Activated CD8-positive, alpha-beta T cell treated with anti-CD3 and anti-CD28 coated beads for 36 hours (primary cell): ENCODE measurements around the gene ERBIN. TPM values are rescaled to one million over a fixed set of nuclear protein-coding genes. Genes with fewer than 3 reads are reported as not detected.

ENCODE experiments used
- ATAC-seq: fragments of 200-7000 bp; cut with Tn5 transposase; one replicate; pipeline ENCODE4 v1.10.0; 2021; ENCODE audit warnings: mild to moderate bottlenecking, moderate library complexity
- CTCF ChIA-PET: fragments of 350-600 bp; sonication (Branson Sonifier 250); formaldehyde crosslinking; loops from one replicate; lab custom pipeline; 2021; ENCODE audit warnings: antibody characterized with exemption; lab: Charles Lee
- POLR2A ChIA-PET: fragments of 350-600 bp; sonication (Branson Sonifier 250); formaldehyde crosslinking; loops from one replicate; lab custom pipeline; 2021; ENCODE audit warnings: antibody characterized with exemption; lab: Charles Lee
- DNase-seq: peaks from one replicate; pipeline ENCODE4 v3.0.0-alpha.2; 2020
- H3K27ac Mint-ChIP-seq: one replicate; pipeline ENCODE4 v1.8.0; 2021; ENCODE audit warnings: mild to moderate bottlenecking, mixed read lengths
- H3K27me3 Mint-ChIP-seq: one replicate; pipeline ENCODE4 v1.8.0; 2021; ENCODE audit warnings: mixed read lengths
- H3K36me3 Mint-ChIP-seq: one replicate; pipeline ENCODE4 v1.8.0; 2021; ENCODE audit warnings: low read depth, mixed read lengths
- H3K4me1 Mint-ChIP-seq: one replicate; pipeline ENCODE4 v1.8.0; 2021; ENCODE audit warnings: low read depth, mixed read lengths
- H3K4me3 Mint-ChIP-seq: one replicate; pipeline ENCODE4 v1.8.0; 2021; ENCODE audit warnings: mild to moderate bottlenecking, moderate library complexity, mixed read lengths
- H3K9me3 Mint-ChIP-seq: one replicate; pipeline ENCODE4 v1.8.0; 2021; ENCODE audit warnings: mixed read lengths
- CTCF ChIP-seq: fragments of 200-600 bp; IDR thresholded peaks from one replicate; pipeline ENCODE4 v1.8.0; 2022; ENCODE audit warnings: antibody characterized with exemption, mild to moderate bottlenecking
- intact Hi-C: fragments of 100-400 bp; cut with micrococcal nuclease; formaldehyde crosslinking; loops from one replicate; pipeline ENCODE4 v1.10.0; 2022
- total RNA-seq, 2 experiments: library from RNA; stranded (reverse); gene quantifications; one replicate each; pipeline ENCODE4 v1.2.3, GENCODE V29; 2021

Gene ERBIN
- total RNA-seq, 2 experiments from 2014 or later, result 35.1 to 38.3 TPM

DNA sequence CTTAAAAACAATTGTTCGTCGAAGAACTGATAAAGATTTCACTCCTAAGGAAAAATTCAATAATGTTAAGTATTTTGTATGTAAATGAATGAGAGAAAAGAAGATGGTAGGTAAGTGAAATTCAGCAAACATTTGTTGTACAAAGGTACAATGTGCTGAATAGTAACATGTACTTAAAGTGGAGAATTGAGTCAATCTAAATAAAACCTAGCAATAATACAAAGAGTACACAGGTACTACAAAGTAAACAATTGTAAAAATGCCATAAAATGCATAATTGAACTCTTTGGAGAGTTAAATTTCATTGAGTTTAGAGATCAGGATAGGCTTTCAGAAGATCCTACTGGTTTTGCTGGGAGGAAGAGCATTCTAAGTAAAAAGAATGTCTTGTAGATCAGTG, 82.9 kb downstream of the ERBIN start:
- no peak for TF ChIP-seq CTCF
- H3K9me3 Mint-ChIP-seq, result peaks cover 3% of the 10 kb centered on the region
- peaks cover 51% of the 10 kb centered on the region for H3K4me1 Mint-ChIP-seq
- no peak overlapping the region for H3K27ac Mint-ChIP-seq
- ChIA-PET CTCF (no interaction called here), POLR2A (no interaction called here)
- ATAC-seq (no peak), DNase-seq (no peak)
- intact Hi-C loops, result no loop called here
- peaks cover 33% of the 10 kb centered on the region for H3K36me3 Mint-ChIP-seq
- H3K27me3 Mint-ChIP-seq, result no peaks in the 10 kb centered on the region
- no peak overlapping the region for H3K4me3 Mint-ChIP-seq

DNA sequence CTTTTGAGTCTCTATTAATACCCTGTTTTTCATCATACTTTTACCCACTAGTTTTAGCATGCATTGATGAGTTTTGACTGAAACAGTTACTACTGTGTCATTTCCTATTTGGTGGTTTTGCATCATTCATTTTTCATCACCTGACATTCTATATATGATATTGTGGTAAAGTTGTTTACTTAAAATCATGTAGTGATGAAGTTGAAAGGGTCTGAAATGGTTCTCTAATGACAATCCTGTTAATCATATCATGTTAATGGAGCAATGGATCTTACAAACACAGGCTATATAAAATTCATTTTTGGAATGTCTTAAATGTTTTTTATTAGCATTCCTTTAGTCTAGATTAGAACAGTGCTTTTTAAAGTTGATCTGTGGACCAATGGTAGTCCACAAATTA, 84.1 kb downstream of the ERBIN start:
- Mint-ChIP-seq H3K4me3 (no peak overlapping the region), H3K36me3 (peaks cover 28% of the 10 kb centered on the region), H3K27ac (peak overlapping the region; percentile 85), H3K27me3 (no peaks in the 10 kb centered on the region), H3K4me1 (peaks cover 46% of the 10 kb centered on the region), H3K9me3 (peaks cover 3% of the 10 kb centered on the region)
- no peak for DNase-seq
- ChIA-PET POLR2A (no interaction called here), CTCF (no interaction called here)
- peak; percentile 79 for ATAC-seq
- intact Hi-C loops, result loop anchor here (5.0 kb wide), 1 partner anchor 83 kb away; the partner anchor contains the start of gene ERBIN
- TF ChIP-seq CTCF, result no peak

DNA sequence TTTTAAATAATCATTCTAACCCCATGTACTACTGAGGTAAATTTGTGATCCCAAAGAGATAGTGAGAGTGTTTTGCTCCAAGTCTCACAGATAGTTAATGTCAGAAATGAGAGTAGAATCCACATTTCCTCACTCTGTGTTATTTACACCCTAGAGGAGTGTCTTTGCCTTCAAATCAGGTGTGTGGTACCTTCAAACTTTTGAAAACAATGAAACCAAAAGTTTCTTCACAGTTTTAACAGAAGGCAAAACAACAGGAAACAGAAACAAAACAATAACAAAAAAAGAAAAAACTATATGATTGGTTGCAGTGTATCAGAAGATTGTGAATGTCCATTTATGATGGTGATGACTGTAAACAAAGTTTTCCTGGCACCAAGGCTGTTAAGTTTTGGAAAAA, 85.9 kb downstream of the ERBIN start:
- DNase-seq (no peak), ATAC-seq (no peak)
- peaks cover 3% of the 10 kb centered on the region for H3K9me3 Mint-ChIP-seq
- peaks cover 44% of the 10 kb centered on the region for H3K4me1 Mint-ChIP-seq
- ChIA-PET CTCF (no interaction called here), POLR2A (no interaction called here)
- TF ChIP-seq CTCF, result no peak
- H3K36me3 Mint-ChIP-seq, result peaks cover 24% of the 10 kb centered on the region
- H3K27ac Mint-ChIP-seq, result peak overlapping the region; percentile 79
- no peaks in the 10 kb centered on the region for H3K27me3 Mint-ChIP-seq
- H3K4me3 Mint-ChIP-seq, result no peak overlapping the region
- intact Hi-C loops, result loop anchor here (5.0 kb wide), 1 partner anchor 85 kb away; the partner anchor contains the start of gene ERBIN

DNA sequence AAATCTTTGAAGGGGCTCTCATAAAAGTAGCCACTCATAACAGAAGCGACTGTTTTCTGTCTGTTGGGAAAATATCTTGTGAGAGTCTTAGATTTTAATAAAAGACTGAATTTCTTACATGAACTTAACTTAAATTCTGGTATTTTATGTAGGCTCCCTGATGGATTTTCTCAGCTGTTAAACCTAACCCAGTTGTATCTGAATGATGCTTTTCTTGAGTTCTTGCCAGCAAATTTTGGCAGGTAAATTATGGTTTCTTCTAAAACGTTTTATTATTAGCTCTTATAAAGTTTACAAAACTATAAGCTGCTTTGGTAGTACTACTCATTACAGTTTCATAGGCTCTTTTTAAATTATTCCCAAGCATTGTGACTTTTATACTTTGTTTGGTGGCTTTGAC, 87.0 kb downstream of the ERBIN start:
- no peak for ATAC-seq
- POLR2A ChIA-PET, result no interaction called here
- H3K36me3 Mint-ChIP-seq, result peaks cover 21% of the 10 kb centered on the region
- H3K9me3 Mint-ChIP-seq, result no peaks in the 10 kb centered on the region
- intact Hi-C loops, result loop anchor here (5.0 kb wide), 1 partner anchor 86 kb away; the partner anchor contains the start of gene ERBIN
- TF ChIP-seq CTCF, result no peak
- no peak for DNase-seq
- peaks cover 47% of the 10 kb centered on the region for H3K4me1 Mint-ChIP-seq
- no peaks in the 10 kb centered on the region for H3K27me3 Mint-ChIP-seq
- CTCF ChIA-PET, result no interaction called here
- H3K4me3 Mint-ChIP-seq, result no peak overlapping the region
- H3K27ac Mint-ChIP-seq, result no peak overlapping the region

GRCh38 chr5:66013906-66014305, 87.5 kb downstream of the ERBIN start:
- no peaks in the 10 kb centered on the region for H3K9me3 Mint-ChIP-seq
- ChIA-PET POLR2A (no interaction called here), CTCF (no interaction called here)
- TF ChIP-seq CTCF, result no peak
- peaks cover 21% of the 10 kb centered on the region for H3K36me3 Mint-ChIP-seq
- no peak overlapping the region for H3K4me3 Mint-ChIP-seq
- H3K4me1 Mint-ChIP-seq, result peaks cover 48% of the 10 kb centered on the region
- intact Hi-C loops, result loop anchor here (5.0 kb wide), 1 partner anchor 87 kb away; the partner anchor contains the start of gene ERBIN
- no peaks in the 10 kb centered on the region for H3K27me3 Mint-ChIP-seq
- ATAC-seq (no peak), DNase-seq (no peak)
- H3K27ac Mint-ChIP-seq, result no peak overlapping the region
